ENCODE measurements around the gene UMAD1.

- TF ChIP-seq CTCF (IDR thresholded peaks at IDR 0.05; ENCODE audit: insufficient read depth, low read depth, low read length), result no peak
- no peak for TF ChIP-seq EZH2 (IDR thresholded peaks at IDR 0.05; ENCODE audit: insufficient read depth, low read length)
Measured at GRCh38 chr7:7771452-7771851, 130.9 kb downstream of the UMAD1 start.
